Stimulated activated CD4-positive, alpha-beta T cell treated with anti-CD3 and anti-CD28 coated beads, Interleukin-2, amount 100 ng/mL, for 48 hours (primary cell): ENCODE measurements around the gene PYCR2.
A peak's percentile ranks its signal among the peaks of the same experiment; 100 is the strongest.
"Not testable (repeated sequence)": the region's sequence is repeated elsewhere in the genome, so short reads cannot be mapped to it uniquely, and the experiment has no call there.

Experiments
- DNase-seq, 2 donors: peaks; one replicate each; pipeline ENCODE4 v3.0.0-alpha.2; 2020

PYCR2 gene

GRCh38 chr1:225923692-225924555, at the start of gene PYCR2:
Gene PYCR2, minus strand, starts transcription at chr1:225924250. Its CDS starts 140 bp downstream, at chr1:225924110.
- DNase-seq = peak; percentile 90 to 93

GRCh38 chr1:225973158-225973557, 49.1 kb upstream of the PYCR2 start:
- DNase-seq = no peak

- DNase-seq = no peak
These were observed 48.5 kb upstream of the PYCR2 start for GRCh38 chr1:225972344-225973152.

GRCh38 chr1:225970592-225971157, 46.6 kb upstream of the PYCR2 start:
- not testable (repeated sequence) for DNase-seq

- not testable (repeated sequence) for DNase-seq
These were observed 45.7 kb upstream of the PYCR2 start for GRCh38 chr1:225969751-225970150.

GRCh38 chr1:225965231-225965630, 41.2 kb upstream of the PYCR2 start:
- DNase-seq = no peak

- no peak for DNase-seq
These were observed 39.9 kb upstream of the PYCR2 start for GRCh38 chr1:225963735-225964530.

- peak; percentile 76 to 80 for DNase-seq
These were observed 38.5 kb upstream of the PYCR2 start for GRCh38 chr1:225962440-225962975.

- DNase-seq = no peak
These were observed 37.8 kb upstream of the PYCR2 start for GRCh38 chr1:225961659-225962439.

GRCh38 chr1:225958041-225958440, 34.0 kb upstream of the PYCR2 start:
- DNase-seq = no peak

- no peak for DNase-seq
These were observed 30.7 kb upstream of the PYCR2 start for GRCh38 chr1:225954753-225955152.

GRCh38 chr1:225953315-225953714, 29.3 kb upstream of the PYCR2 start:
- DNase-seq = no peak

GRCh38 chr1:225950905-225951497, 27.0 kb upstream of the PYCR2 start:
- no peak for DNase-seq

GRCh38 chr1:225949041-225949440, 25.0 kb upstream of the PYCR2 start:
- no peak for DNase-seq

GRCh38 chr1:225946803-225947202, 22.8 kb upstream of the PYCR2 start:
- no peak for DNase-seq

- no peak for DNase-seq
These were observed 22.1 kb upstream of the PYCR2 start for GRCh38 chr1:225946082-225946620.

- DNase-seq = no peak
These were observed 21.5 kb upstream of the PYCR2 start for GRCh38 chr1:225945564-225945963.

GRCh38 chr1:225944951-225945350, 20.9 kb upstream of the PYCR2 start:
- DNase-seq = no peak

- no peak for DNase-seq
These were observed 20.3 kb upstream of the PYCR2 start for GRCh38 chr1:225944387-225944786.

GRCh38 chr1:225943582-225943981, 19.5 kb upstream of the PYCR2 start:
- no peak for DNase-seq

- DNase-seq = no peak
These were observed 18.5 kb upstream of the PYCR2 start for GRCh38 chr1:225942574-225942973.
